GM12878 (cell line): Measurements from ENCODE around the gene SCRN3. TPM values are rescaled to one million over a fixed set of nuclear protein-coding genes. Genes with fewer than 3 reads are reported as not detected.

ENCODE experiments used
- ATAC-seq: fragments of 200-7000 bp; cut with Tn5 transposase; 3 replicates; pipeline ENCODE4 v1.9.1; 2020; ENCODE audit warnings: mild to moderate bottlenecking, moderate library complexity
- BruUV-seq: library from RNA; stranded (reverse); fragments of 400-500 nt; replicated peaks from 2 replicates; lab custom pipeline; 2021; lab: Mats Ljungman, UMichigan
- CTCF ChIA-PET: fragments of 300-600 bp; sonication (Branson Sonifier 250); formaldehyde crosslinking; extraction: SDS; loops from one replicate; lab custom pipeline; 2021; ENCODE audit warnings: inconsistent platforms; lab: Yijun Ruan, JAX
- POLR2A ChIA-PET: fragments of 350-600 bp; formaldehyde crosslinking; extraction: SDS; loops from one replicate; lab custom pipeline; 2021; ENCODE audit warnings: inconsistent platforms; lab: Charles Lee
- RAD21 ChIA-PET: fragments of 300-600 bp; sonication (Branson Sonifier 250); formaldehyde crosslinking; loops from one replicate; lab custom pipeline; 2023; ENCODE audit warnings: antibody characterized with exemption; ENCODE audit not compliant: unreplicated experiment; lab: Charles Lee
- SMC1A ChIA-PET: fragments of 300-600 bp; sonication (Branson Sonifier 250); formaldehyde crosslinking; loops from one replicate; lab custom pipeline; 2023; ENCODE audit not compliant: unreplicated experiment, uncharacterized antibody; lab: Charles Lee
- DNase-seq: peaks from one replicate; pipeline ENCODE4 v3.0.0-alpha.2; 2011; ENCODE audit warnings: low read depth, low spot score
- FAIRE-seq: peaks from 3 replicates; lab custom pipeline; 2011; peaks lifted over from hg19 to GRCh38; lab: Jason Lieb, UNC
- H2AFZ ChIP-seq: 2 replicates; pipeline ENCODE4 v1.6.0; 2011; ENCODE audit warnings: low read depth, low read length, control low read depth; ENCODE audit not compliant: control insufficient read depth
- H3K27ac ChIP-seq: 2 replicates; pipeline ENCODE4 v1.5.1; 2011; ENCODE audit warnings: control low read depth; ENCODE audit not compliant: control insufficient read depth, insufficient read depth
- H3K27me3 ChIP-seq, 2 experiments: replicated peaks in 1 of 2; 2 replicates each; pipeline versions ENCODE4 v1.6.0 to v1.6.1; 2011; ENCODE audit warnings: low read length in 1 of 2; ENCODE audit not compliant: control insufficient read depth in 2 of 2, insufficient read depth in 2 of 2
- H3K36me3 ChIP-seq, 2 experiments: 2 replicates each; pipeline ENCODE4 v1.5.1; 2011; ENCODE audit warnings: low read length in 1 of 2; ENCODE audit not compliant: control insufficient read depth in 2 of 2, insufficient read depth in 2 of 2
- H3K4me1 ChIP-seq: 2 replicates; pipeline ENCODE4 v1.6.1; 2011; ENCODE audit warnings: mild to moderate bottlenecking, low read length, moderate library complexity, mixed read lengths; ENCODE audit not compliant: control insufficient read depth, insufficient read depth
- H3K4me2 ChIP-seq: 2 replicates; pipeline ENCODE4 v1.6.0; 2011; ENCODE audit warnings: control low read depth; ENCODE audit not compliant: control insufficient read depth, insufficient read depth
- H3K4me3 ChIP-seq: fragments of 200-600 bp; sonication (generic); 2 replicates; pipeline ENCODE4 v1.5.1; 2016
- H3K79me2 ChIP-seq: 2 replicates; pipeline ENCODE4 v1.6.0; 2011; ENCODE audit warnings: low read length; ENCODE audit not compliant: control insufficient read depth, insufficient read depth
- H3K9ac ChIP-seq: 2 replicates; pipeline ENCODE4 v1.8.0; 2011; ENCODE audit warnings: low read length, control low read depth, mixed read lengths; ENCODE audit not compliant: control insufficient read depth, insufficient read depth
- H3K9me3 ChIP-seq: replicated peaks from 3 replicates; pipeline ENCODE4 v1.5.1; 2011; ENCODE audit warnings: mild to moderate bottlenecking, low read length; ENCODE audit not compliant: control insufficient read depth, insufficient read depth
- H4K20me1 ChIP-seq: 2 replicates; pipeline ENCODE4 v1.6.0; 2011; ENCODE audit not compliant: control insufficient read depth, insufficient read depth
- FOS ChIP-seq: IDR thresholded peaks from 3 replicates; pipeline ENCODE4 v1.6.1; 2011; ENCODE audit warnings: borderline replicate concordance; ENCODE audit not compliant: insufficient read length; ENCODE audit errors: extremely low read depth
- IKZF2 ChIP-seq, 2 experiments: fragments of 450-650 bp; IDR thresholded peaks; 2 replicates each; pipeline ENCODE4 v1.6.1; 2017; ENCODE audit warnings: mild to moderate bottlenecking in 2 of 2, moderate library complexity in 2 of 2
- NR2F1 ChIP-seq: fragments of 450-650 bp; conservative IDR thresholded peaks from 2 replicates; pipeline ENCODE4 v1.6.1; 2017; ENCODE audit warnings: mild to moderate bottlenecking
- RCOR1 ChIP-seq: conservative IDR thresholded peaks from 2 replicates; pipeline ENCODE4 v1.6.1; 2012; ENCODE audit warnings: low read depth, low read length, improper control_type of control experiment
- STAT3 ChIP-seq: IDR thresholded peaks from 2 replicates; pipeline ENCODE4 v1.6.1; 2011; ENCODE audit warnings: low read depth, low read length, improper control_type of control experiment
- ZNF622 ChIP-seq: fragments of 450-650 bp; IDR thresholded peaks from 2 replicates; pipeline ENCODE4 v1.6.1; 2017; ENCODE audit warnings: mild to moderate bottlenecking, inconsistent platforms
- WGBS: methylation state at CpG from one replicate; pipeline ENCODE4 v1.1.6; 2016; ENCODE audit warnings: low lambda C conversion rate; ENCODE audit not compliant: insufficient replicate concordance, insufficient coverage; ENCODE audit errors: missing lambda C conversion rate; 5-methylcytosine and 5-hydroxymethylcytosine counted together
- in situ Hi-C: fragments of 300-500 bp; cut with MboI; formaldehyde crosslinking; loops from 9 replicates; pipeline ENCODE4 v1.14.3; 2018; ENCODE audit warnings: mixed read lengths
- intact Hi-C: fragments of 100-400 bp; cut with micrococcal nuclease; formaldehyde crosslinking; loops from one replicate; pipeline ENCODE4 v1.14.2; 2022; ENCODE audit not compliant: unreplicated experiment
- polyA plus RNA-seq, 11 experiments: library from polyadenylated mRNA; depleted of rRNA in 4 of 11; unstranded in 6 of 11; stranded (reverse) in 5 of 11; fragments of >200 nt; fragmentation: Nextera tagmentation in 4 of 11; fragmentation: Illumina TruSeq in 1 of 11; extraction: Ambion mirVana in 4 of 11; extraction: Trizol in 1 of 11; gene quantifications; 1 replicate in 1 of 11; 2 replicates in 10 of 11; pipeline versions ENCODE4 v1.2.1 to v1.2.3, GENCODE V29; 2011 to 2016; ENCODE audit warnings: inconsistent platforms in 2 of 11, missing spikeins in 2 of 11, low read depth in 1 of 11
- total RNA-seq, 4 experiments: library from RNA; depleted of rRNA in 3 of 4; stranded (reverse); fragments of >200 nt in 3 of 4; fragmentation: Illumina TruSeq in 1 of 4; extraction: Trizol in 1 of 4; gene quantifications; 2 replicates each; pipeline versions ENCODE4 v1.2.1 to v1.2.3, GENCODE V29; 2013 to 2021
- TF ChIP-seq, protein P1 (sequence below): IDR thresholded peaks from 2 replicates; pipeline ENCODE4 v1.6.1; 2012; ENCODE audit warnings: low read depth, low read length, improper control_type of control experiment
- TF ChIP-seq, protein P2 (sequence below): fragments of 450-650 bp; conservative IDR thresholded peaks from 2 replicates; pipeline ENCODE4 v1.6.1; 2017; ENCODE audit warnings: mild to moderate bottlenecking, moderate library complexity

Gene SCRN3
- total and polyA plus RNA-seq, 10 of the 15 experiments (the other 5 are each of a cell fraction or from before 2014, with no cell fraction given): 5.7 to 16.0 (median 13.0) TPM

DNA sequence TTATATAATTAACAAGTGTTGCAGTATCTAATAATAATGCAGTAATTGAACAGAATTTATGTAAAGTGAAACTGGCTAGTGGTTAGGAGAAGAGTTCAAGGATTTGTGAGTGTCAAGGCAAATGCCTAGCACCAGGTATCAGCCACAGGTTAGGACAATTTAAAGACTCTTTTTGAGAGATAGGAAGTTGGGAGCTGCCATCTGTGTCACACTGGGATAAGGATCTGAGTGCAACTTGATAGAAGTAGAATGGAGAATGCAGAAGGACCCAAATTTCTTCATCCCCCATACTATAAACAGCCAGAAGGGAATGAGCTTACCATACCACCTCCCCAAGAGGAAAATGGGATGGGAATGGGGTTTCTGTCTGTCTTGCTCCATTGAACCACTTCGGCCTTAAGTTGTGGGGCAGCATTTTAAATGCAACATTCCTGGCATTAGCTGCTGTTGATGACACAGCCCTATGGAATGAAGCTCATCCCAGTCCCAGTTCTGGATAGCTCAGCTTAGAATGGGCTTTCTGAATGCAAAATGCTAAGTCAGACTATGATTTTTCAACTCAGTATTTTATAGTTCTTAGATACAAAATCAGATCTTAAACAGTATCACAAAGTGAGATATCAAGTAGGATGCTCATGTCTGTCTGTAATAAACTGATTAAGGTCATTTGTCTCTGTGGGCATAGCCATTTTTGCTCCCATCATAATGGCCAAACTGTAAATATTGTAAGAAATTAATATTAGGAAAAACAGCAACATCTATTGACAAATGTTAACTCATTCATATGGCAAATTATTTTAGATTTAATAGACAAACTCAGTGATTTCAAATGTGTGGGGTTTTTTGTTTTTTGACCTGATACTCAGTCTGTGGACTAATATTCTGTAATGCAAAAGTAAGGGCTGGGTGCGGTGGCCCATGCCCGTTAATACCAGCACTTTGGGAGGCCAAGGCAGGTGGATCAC is 47.3 kb downstream of the SCRN3 start (continued):
- TF ChIP-seq RCOR1: no peak
- TF ChIP-seq IKZF2 (IDR thresholded peaks at IDR 0.05): no peak
- TF ChIP-seq ZNF622: no peak

GRCh38 chr2:174444761-174445160 is 49.2 kb downstream of the SCRN3 start:
- Histone ChIP-seq H3K9ac (no peak overlapping the region), H3K36me3 (no peaks in the 10 kb centered on the region), H3K4me2 (no peak overlapping the region), H3K4me1 (no peaks in the 10 kb centered on the region), H3K27ac (no peak overlapping the region), H3K4me3 (no peak overlapping the region), H3K79me2 (no peaks in the 10 kb centered on the region), H3K9me3 (no peaks in the 10 kb centered on the region), H3K27me3 (no peaks in the 10 kb centered on the region), H4K20me1 (no peaks in the 10 kb centered on the region), H2AFZ (no peak overlapping the region)
- RAD21 ChIA-PET: no interaction called here
- TF ChIP-seq, protein P1, sequence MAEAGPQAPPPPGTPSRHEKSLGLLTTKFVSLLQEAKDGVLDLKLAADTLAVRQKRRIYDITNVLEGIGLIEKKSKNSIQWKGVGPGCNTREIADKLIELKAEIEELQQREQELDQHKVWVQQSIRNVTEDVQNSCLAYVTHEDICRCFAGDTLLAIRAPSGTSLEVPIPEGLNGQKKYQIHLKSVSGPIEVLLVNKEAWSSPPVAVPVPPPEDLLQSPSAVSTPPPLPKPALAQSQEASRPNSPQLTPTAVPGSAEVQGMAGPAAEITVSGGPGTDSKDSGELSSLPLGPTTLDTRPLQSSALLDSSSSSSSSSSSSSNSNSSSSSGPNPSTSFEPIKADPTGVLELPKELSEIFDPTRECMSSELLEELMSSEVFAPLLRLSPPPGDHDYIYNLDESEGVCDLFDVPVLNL: no peak
- TF ChIP-seq STAT3 (no peak), FOS (no peak), NR2F1 (no peak)
- TF ChIP-seq, protein P2, sequence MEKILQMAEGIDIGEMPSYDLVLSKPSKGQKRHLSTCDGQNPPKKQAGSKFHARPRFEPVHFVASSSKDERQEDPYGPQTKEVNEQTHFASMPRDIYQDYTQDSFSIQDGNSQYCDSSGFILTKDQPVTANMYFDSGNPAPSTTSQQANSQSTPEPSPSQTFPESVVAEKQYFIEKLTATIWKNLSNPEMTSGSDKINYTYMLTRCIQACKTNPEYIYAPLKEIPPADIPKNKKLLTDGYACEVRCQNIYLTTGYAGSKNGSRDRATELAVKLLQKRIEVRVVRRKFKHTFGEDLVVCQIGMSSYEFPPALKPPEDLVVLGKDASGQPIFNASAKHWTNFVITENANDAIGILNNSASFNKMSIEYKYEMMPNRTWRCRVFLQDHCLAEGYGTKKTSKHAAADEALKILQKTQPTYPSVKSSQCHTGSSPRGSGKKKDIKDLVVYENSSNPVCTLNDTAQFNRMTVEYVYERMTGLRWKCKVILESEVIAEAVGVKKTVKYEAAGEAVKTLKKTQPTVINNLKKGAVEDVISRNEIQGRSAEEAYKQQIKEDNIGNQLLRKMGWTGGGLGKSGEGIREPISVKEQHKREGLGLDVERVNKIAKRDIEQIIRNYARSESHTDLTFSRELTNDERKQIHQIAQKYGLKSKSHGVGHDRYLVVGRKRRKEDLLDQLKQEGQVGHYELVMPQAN: no peak
- CTCF ChIA-PET: interaction anchor here (2.8 kb wide), 1 partner anchor 18 kb away, joined by 13 read pairs; no protein-coding TSS in a partner anchor
- SMC1A ChIA-PET: no interaction called here
- ATAC-seq (no peak), DNase-seq (no peak), FAIRE-seq (no peak)
- intact Hi-C loops (loop anchor here (10.0 kb wide), 1 partner anchor 1040 kb away; no protein-coding TSS in a partner anchor), in situ Hi-C loops (no loop called here)
- 70% methylated on average over 6 of the region's 6 CpGs for WGBS
- POLR2A ChIA-PET: interaction anchor here (0.7 kb wide), 1 partner anchor 14 kb away, joined by 3 read pairs; no protein-coding TSS in a partner anchor
- BruUV-seq: no TSS peak
